ENCODE data around the gene PCBD2.

DNA sequence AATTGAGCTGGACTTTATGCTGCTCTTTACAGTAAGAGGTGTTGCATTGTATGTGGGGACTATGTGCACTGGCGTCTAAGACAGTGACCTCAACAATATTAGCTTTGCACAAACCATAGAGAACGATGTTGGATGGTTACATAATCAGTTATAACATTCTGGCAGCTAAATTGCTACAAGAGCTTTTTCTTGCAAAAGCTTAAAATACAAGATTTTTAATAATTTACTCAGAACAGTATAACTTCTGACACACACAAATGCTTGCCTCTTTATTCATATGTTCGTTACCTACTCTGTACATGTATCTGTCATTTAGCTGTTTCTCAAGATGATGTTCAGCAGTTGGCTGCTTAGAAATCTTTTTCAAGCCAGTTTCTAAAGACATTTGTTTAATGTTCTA lies 47.5 kb upstream of the PCBD2 start:
- TF ChIP-seq POLR2AphosphoS5 (IDR thresholded peaks at IDR 0.05) (no peak), CTCF (IDR thresholded peaks at IDR 0.05) (no peak), EP300 (IDR thresholded peaks at IDR 0.05) (no peak), POLR2A (IDR thresholded peaks at IDR 0.05) (no peak)

All from sigmoid colon (tissue), 4 donors.